IMR-90 (cell line): ENCODE measurements around the gene RCCD1. TPM values are rescaled to one million over a fixed set of nuclear protein-coding genes. Genes with fewer than 3 reads are reported as not detected.
A peak's percentile ranks its signal among the peaks of the same experiment; 100 is the strongest.

Experiments used
- ATAC-seq: fragments of 200-7000 bp; cut with Tn5 transposase; 2 replicates; pipeline ENCODE4 v1.9.1; 2020; ENCODE audit warnings: low read depth, mild to moderate bottlenecking, moderate library complexity
- BruUV-seq: library from RNA; stranded (reverse); fragments of 400-500 nt; replicated peaks from 2 replicates; lab custom pipeline; 2021; lab: Mats Ljungman, UMichigan
- CTCF ChIA-PET: fragments of 300-600 bp; formaldehyde crosslinking; extraction: SDS; loops from one replicate; lab custom pipeline; 2021; ENCODE audit warnings: antibody characterized with exemption; lab: Yijun Ruan, JAX
- POLR2A ChIA-PET: fragments of 300-600 bp; sonication (Branson Sonifier 250); formaldehyde crosslinking; loops from one replicate; lab custom pipeline; 2022; ENCODE audit warnings: antibody characterized with exemption; ENCODE audit not compliant: unreplicated experiment; lab: Charles Lee
- DNase-seq: peaks from one replicate; pipeline ENCODE4 v3.0.0; 2013
- H2AFZ ChIP-seq: replicated peaks from 2 replicates; pipeline ENCODE3; 2013; ENCODE audit warnings: low read length, mild to moderate bottlenecking; ENCODE audit not compliant: poor library complexity
- H2AK5ac ChIP-seq: 2 replicates; pipeline ENCODE4 v1.6.1; 2013; ENCODE audit warnings: low read depth, low read length, inconsistent platforms
- H2AK9ac ChIP-seq: replicated peaks from 2 replicates; pipeline ENCODE3; 2013; ENCODE audit warnings: mild to moderate bottlenecking, low read depth, low read length, moderate library complexity; ENCODE audit not compliant: poor library complexity
- H2BK120ac ChIP-seq: 2 replicates; pipeline ENCODE4 v1.6.1; 2013; ENCODE audit warnings: low read depth, low read length, inconsistent platforms
- H2BK15ac ChIP-seq: 3 replicates; pipeline ENCODE4 v1.6.1; 2013; ENCODE audit warnings: low read depth, low read length, inconsistent platforms
- H2BK20ac ChIP-seq: 2 replicates; pipeline ENCODE4 v1.6.1; 2013; ENCODE audit warnings: low read depth, mild to moderate bottlenecking, inconsistent platforms, low read length, moderate library complexity
- H2BK5ac ChIP-seq: 2 replicates; pipeline ENCODE4 v1.6.1; 2013; ENCODE audit warnings: mild to moderate bottlenecking, low read depth, low read length, inconsistent platforms; ENCODE audit not compliant: poor library complexity, severe bottlenecking
- H3K14ac ChIP-seq: replicated peaks from 2 replicates; pipeline ENCODE4 v1.6.1; 2013; ENCODE audit warnings: low read depth, low read length, inconsistent platforms
- H3K18ac ChIP-seq: 2 replicates; pipeline ENCODE4 v1.6.1; 2013; ENCODE audit warnings: low read depth, low read length, control low read depth
- H3K23ac ChIP-seq: 2 replicates; pipeline ENCODE4 v1.6.1; 2013; ENCODE audit warnings: low read depth, low read length, inconsistent platforms
- H3K27ac ChIP-seq: 2 replicates; pipeline ENCODE4 v1.5.1; 2013; ENCODE audit warnings: mild to moderate bottlenecking, control low read depth, low read length; ENCODE audit not compliant: insufficient read depth
- H3K27me3 ChIP-seq: 2 replicates; pipeline ENCODE4 v1.6.1; 2013; ENCODE audit warnings: low read length; ENCODE audit not compliant: control insufficient read depth, insufficient read depth
- H3K36me3 ChIP-seq: 2 replicates; pipeline ENCODE4 v1.6.1; 2013; ENCODE audit warnings: low read length, mixed read lengths; ENCODE audit not compliant: control insufficient read depth, insufficient read depth
- H3K4ac ChIP-seq: 2 replicates; pipeline ENCODE4 v1.6.1; 2013; ENCODE audit warnings: low read depth, low read length, inconsistent platforms
- H3K4me1 ChIP-seq: 2 replicates; pipeline ENCODE4 v1.6.1; 2013; ENCODE audit warnings: low read length, mixed read lengths; ENCODE audit not compliant: control insufficient read depth, insufficient read depth
- H3K4me2 ChIP-seq: 2 replicates; pipeline ENCODE4 v1.6.1; 2013; ENCODE audit warnings: low read depth, mild to moderate bottlenecking, control low read depth, low read length, moderate library complexity
- H3K4me3 ChIP-seq: 2 replicates; pipeline ENCODE4 v1.5.1; 2013; ENCODE audit warnings: low read depth, mild to moderate bottlenecking, control low read depth, low read length, moderate library complexity; ENCODE audit not compliant: insufficient read depth
- H3K56ac ChIP-seq: 2 replicates; pipeline ENCODE4 v1.6.1; 2013; ENCODE audit warnings: low read length, inconsistent platforms; ENCODE audit not compliant: insufficient read depth; ENCODE audit errors: extremely low read depth
- H3K79me1 ChIP-seq, 2 experiments: 2 replicates each; pipeline ENCODE4 v1.6.1; 2013; ENCODE audit warnings: low read length in 2 of 2, inconsistent platforms in 1 of 2, low read depth in 1 of 2
- H3K9ac ChIP-seq: 2 replicates; pipeline ENCODE4 v1.6.1; 2013; ENCODE audit warnings: low read depth, low read length, control low read depth
- H3K9me1 ChIP-seq: 2 replicates; pipeline ENCODE4 v1.6.1; 2013; ENCODE audit warnings: low read length, inconsistent platforms; ENCODE audit not compliant: insufficient read depth
- H3K9me3 ChIP-seq: 2 replicates; pipeline ENCODE4 v1.6.1; 2013; ENCODE audit warnings: low read length; ENCODE audit not compliant: control insufficient read depth, insufficient read depth
- H4K20me1 ChIP-seq: 2 replicates; pipeline ENCODE4 v1.6.1; 2013; ENCODE audit warnings: low read length, inconsistent platforms; ENCODE audit not compliant: insufficient read depth
- H4K5ac ChIP-seq: 2 replicates; pipeline ENCODE4 v1.6.1; 2013; ENCODE audit warnings: mild to moderate bottlenecking, low read depth, low read length, control low read depth
- H4K8ac ChIP-seq, 2 experiments: 2 replicates each; pipeline ENCODE4 v1.6.1; 2013; ENCODE audit warnings: low read depth in 2 of 2, low read length in 2 of 2, control low read depth in 1 of 2, inconsistent platforms in 1 of 2
- H4K91ac ChIP-seq: 2 replicates; pipeline ENCODE4 v1.6.1; 2013; ENCODE audit warnings: low read depth, low read length, inconsistent platforms; ENCODE audit not compliant: insufficient read depth
- BHLHE40 ChIP-seq: fragments of 150-350 bp; IDR thresholded peaks from 2 replicates; pipeline ENCODE4 v1.6.1; 2016; ENCODE audit warnings: mild to moderate bottlenecking, low read depth, low read length
- CEBPB ChIP-seq: IDR thresholded peaks from 2 replicates; pipeline ENCODE4 v1.6.1; 2012; ENCODE audit warnings: low read depth, low read length, improper control_type of control experiment
- CHD1 ChIP-seq: IDR thresholded peaks from 2 replicates; pipeline ENCODE4 v1.6.1; 2012; ENCODE audit warnings: low read depth, low read length, improper control_type of control experiment
- CTCF ChIP-seq: conservative IDR thresholded peaks from 2 replicates; pipeline ENCODE4 v1.5.1; 2012; ENCODE audit warnings: mild to moderate bottlenecking, low read depth, low read length, improper control_type of control experiment
- ELK1 ChIP-seq: fragments of 150-350 bp; IDR thresholded peaks from 2 replicates; pipeline ENCODE4 v1.6.1; 2016; ENCODE audit warnings: low read depth, mild to moderate bottlenecking, low read length, moderate library complexity, borderline replicate concordance
- MAFK ChIP-seq: IDR thresholded peaks from 2 replicates; pipeline ENCODE4 v1.6.1; 2012; ENCODE audit warnings: low read depth, low read length, improper control_type of control experiment
- MAZ ChIP-seq: IDR thresholded peaks from 2 replicates; pipeline ENCODE4 v1.6.1; 2012; ENCODE audit warnings: low read depth, mild to moderate bottlenecking, low read length, improper control_type of control experiment, moderate library complexity, borderline replicate concordance
- MXI1 ChIP-seq: IDR thresholded peaks from 2 replicates; pipeline ENCODE4 v1.6.1; 2012; ENCODE audit warnings: low read depth, mild to moderate bottlenecking, low read length, moderate library complexity, borderline replicate concordance
- NFE2L2 ChIP-seq: fragments of 150-350 bp; IDR thresholded peaks from 2 replicates; pipeline ENCODE4 v1.6.1; 2016; ENCODE audit warnings: low read depth, mild to moderate bottlenecking, low read length
- POLR2A ChIP-seq: IDR thresholded peaks from 2 replicates; pipeline ENCODE4 v1.6.1; 2012; ENCODE audit warnings: mild to moderate bottlenecking, low read depth, low read length
- RAD21 ChIP-seq: IDR thresholded peaks from 2 replicates; pipeline ENCODE4 v1.6.1; 2012; ENCODE audit warnings: low read length, improper control_type of control experiment
- RCOR1 ChIP-seq: IDR thresholded peaks from 2 replicates; pipeline ENCODE4 v1.6.1; 2012; ENCODE audit warnings: mild to moderate bottlenecking, low read length, improper control_type of control experiment; ENCODE audit not compliant: insufficient replicate concordance
- RFX5 ChIP-seq: IDR thresholded peaks from 2 replicates; pipeline ENCODE4 v1.8.0; 2012; ENCODE audit warnings: low read depth, mild to moderate bottlenecking, low read length, moderate library complexity
- SMC3 ChIP-seq: fragments of 150-350 bp; IDR thresholded peaks from 2 replicates; pipeline ENCODE4 v1.6.1; 2016; ENCODE audit warnings: low read depth, mild to moderate bottlenecking, antibody characterized with exemption, low read length, moderate library complexity
- USF2 ChIP-seq: fragments of 150-350 bp; IDR thresholded peaks from 2 replicates; pipeline ENCODE4 v1.6.1; 2017; ENCODE audit warnings: mild to moderate bottlenecking, antibody characterized with exemption, low read length, low read depth
- WGBS, 2 experiments: methylation state at CpG; one replicate each; pipeline versions ENCODE4 v1.1.5 to v1.1.7; 2013; ENCODE audit warnings: missing lambda C conversion rate in 2 of 2; ENCODE audit not compliant: insufficient read length in 1 of 2; ENCODE audit errors: extremely low coverage in 2 of 2; 5-methylcytosine and 5-hydroxymethylcytosine counted together
- dilution Hi-C: fragments of 300-500 bp; cut with HindIII; formaldehyde crosslinking; loops from one replicate; pipeline ENCODE4 v1.14.3; 2018; ENCODE audit warnings: low sequenced_read_pairs; ENCODE audit not compliant: unreplicated experiment
- in situ Hi-C: fragments of 300-500 bp; cut with MboI; formaldehyde crosslinking; loops from 3 replicates; pipeline ENCODE4 v1.14.3; 2019; ENCODE audit warnings: low sequenced_read_pairs, inconsistent platforms, mixed read lengths
- intact Hi-C: fragments of 100-400 bp; cut with micrococcal nuclease; formaldehyde crosslinking; loops from 2 replicates; pipeline ENCODE4 v1.10.0; 2022
- polyA plus RNA-seq, 3 experiments: library from polyadenylated mRNA; depleted of rRNA; stranded (reverse); fragments of >200 nt; gene quantifications; 2 replicates each; pipeline ENCODE4 v1.2.3, GENCODE V29; 2012; ENCODE audit warnings: low replicate concordance in 1 of 3
- total RNA-seq: library from RNA; depleted of rRNA; stranded (reverse); fragments of >200 nt; gene quantifications from 2 replicates; pipeline ENCODE4 v1.2.3, GENCODE V29; 2012

RCCD1 gene
- total and polyA plus RNA-seq, 2 of the 4 experiments (the other 2 are of a cell fraction): 3.9 to 9.9 TPM

GRCh38 chr15:90914305-90915080 lies 40.2 kb upstream of the RCCD1 start:
- TF ChIP-seq CHD1: no peak
- no peak for TF ChIP-seq NFE2L2
- no peak for TF ChIP-seq RCOR1
- no peak for TF ChIP-seq MXI1
- no peak for TF ChIP-seq USF2
- TF ChIP-seq CEBPB: no peak
- TF ChIP-seq RFX5: no peak
- no peak for TF ChIP-seq MAZ
- no peak for TF ChIP-seq POLR2A
- TF ChIP-seq CTCF: no peak
- TF ChIP-seq BHLHE40: no peak
- TF ChIP-seq ELK1: no peak
- no peak for TF ChIP-seq MAFK
- TF ChIP-seq RAD21: no peak
- TF ChIP-seq SMC3: no peak
- Histone ChIP-seq H3K27me3 (no peaks in the 10 kb centered on the region), H3K56ac (no peak overlapping the region), H3K79me1 (no peaks in the 10 kb centered on the region), H4K8ac (no peak overlapping the region), H2BK20ac (no peak overlapping the region), H3K4me2 (no peak overlapping the region), H3K4ac (no peak overlapping the region), H4K91ac (no peak overlapping the region), H4K5ac (no peak overlapping the region), H3K9me3 (no peaks in the 10 kb centered on the region), H3K4me3 (no peak overlapping the region), H2BK120ac (no peak overlapping the region), H2BK5ac (no peak overlapping the region), H3K9ac (no peak overlapping the region), H3K27ac (no peak overlapping the region), H3K23ac (no peak overlapping the region), H3K18ac (no peak overlapping the region), H2BK15ac (no peak overlapping the region), H3K14ac (no peak overlapping the region), H3K9me1 (peaks cover 3% of the 10 kb centered on the region; the same call in 1 of the 2 replicates), H2AFZ (no peak overlapping the region), H3K36me3 (peaks cover 48% of the 10 kb centered on the region), H2AK5ac (no peak overlapping the region), H2AK9ac (peak overlapping the region; percentile 42), H4K20me1 (no peaks in the 10 kb centered on the region), H3K4me1 (peaks cover 10% of the 10 kb centered on the region; the same call in 1 of the 2 replicates)
- DNase-seq (no peak), ATAC-seq (no peak)
- ChIA-PET POLR2A (interaction anchor here (0.6 kb wide), 1 partner anchor 474 kb away, joined by 3 read pairs; no protein-coding TSS in a partner anchor), CTCF (no interaction called here)
- in situ Hi-C loops: no loop called here
- WGBS, 2 experiments: 92% methylated on average over 10 of the region's 22 CpGs; no CpG with 5 or more reads in 1 of the 2 experiments
- intact Hi-C loops: no loop called here
- no TSS peak for BruUV-seq
- dilution Hi-C loops: no loop called here
